K562 (cell line): ENCODE results near the gene CCR2. TPM values are rescaled to one million over a fixed set of nuclear protein-coding genes. Genes with fewer than 3 reads are reported as not detected.

Experiments used
- ATAC-seq: fragments of 200-7000 bp; cut with Tn5 transposase; 3 replicates; pipeline ENCODE4 v1.9.1; 2020; ENCODE audit warnings: moderate library complexity
- BruUV-seq: library from RNA; stranded (reverse); fragments of 400-500 nt; replicated peaks from 2 replicates; lab custom pipeline; 2021; lab: Mats Ljungman, UMichigan
- CTCF ChIA-PET: fragments of 300-600 bp; formaldehyde crosslinking; extraction: SDS; loops from one replicate; lab custom pipeline; 2021; ENCODE audit warnings: low intra/inter-chr PET ratio; lab: Yijun Ruan, JAX
- POLR2A ChIA-PET: fragments of 300-600, 350-650 bp; sonication (Branson Sonifier 250); formaldehyde crosslinking; extraction: SDS; loops from one replicate; lab custom pipeline; 2021; ENCODE audit warnings: antibody characterized with exemption, inconsistent platforms; lab: Yijun Ruan, JAX
- DNase-seq, 4 experiments: peaks; one replicate each; pipeline versions ENCODE4 v3.0.0 to v3.0.0-alpha.2; 2011 to 2018; ENCODE audit warnings: low spot score in 3 of 4, mixed read lengths in 3 of 4; ENCODE audit errors: extremely low read depth in 1 of 4
- FAIRE-seq: peaks from 2 replicates; lab custom pipeline; 2011; peaks lifted over from hg19 to GRCh38; lab: Jason Lieb, UNC
- H2AFZ ChIP-seq: 2 replicates; pipeline ENCODE4 v1.6.0; 2011; ENCODE audit warnings: low read depth, low read length, control low read depth, inconsistent platforms
- H3K27ac ChIP-seq: fragments of 200-600 bp; 3 replicates; pipeline ENCODE4 v1.8.0; 2011; ENCODE audit warnings: low read depth, mild to moderate bottlenecking, control low read depth, inconsistent platforms, low read length, moderate library complexity, mixed read lengths; ENCODE audit errors: extremely low read depth
- H3K27me3 ChIP-seq, 2 experiments: fragments of 300-600 bp in 1 of 2; 2 replicates in 1 of 2; 3 replicates in 1 of 2; pipeline versions ENCODE4 v1.6.0 to v1.8.0; 2011; ENCODE audit warnings: inconsistent platforms in 2 of 2, low read length in 2 of 2, mild to moderate bottlenecking in 1 of 2, mixed read lengths in 1 of 2, moderate library complexity in 1 of 2; ENCODE audit not compliant: control insufficient read depth in 2 of 2, insufficient read depth in 2 of 2
- H3K36me3 ChIP-seq: fragments of 300-600 bp; 3 replicates; pipeline ENCODE4 v1.8.0; 2011; ENCODE audit warnings: mild to moderate bottlenecking, low read length, inconsistent platforms; ENCODE audit not compliant: control insufficient read depth, insufficient read depth
- H3K4me1 ChIP-seq, 2 experiments: fragments of 200-600 bp in 1 of 2; replicated peaks in 1 of 2; 2 replicates in 1 of 2; 3 replicates in 1 of 2; pipeline versions ENCODE4 v1.5.1 to v1.8.0; 2011; ENCODE audit warnings: inconsistent platforms in 2 of 2, low read length in 2 of 2, mild to moderate bottlenecking in 1 of 2, mixed read lengths in 1 of 2, moderate library complexity in 1 of 2; ENCODE audit not compliant: control insufficient read depth in 2 of 2, insufficient read depth in 2 of 2
- H3K4me2 ChIP-seq: 2 replicates; pipeline ENCODE4 v1.6.1; 2011; ENCODE audit warnings: low read length, control low read depth, inconsistent platforms, mixed read lengths; ENCODE audit not compliant: insufficient read depth
- H3K4me3 ChIP-seq: fragments of 200-600 bp; sonication (generic), shearing (Covaris generic); 2 replicates; pipeline ENCODE4 v1.5.1; 2016; ENCODE audit warnings: control low read depth, inconsistent platforms
- H3K79me2 ChIP-seq: fragments of 200-600 bp; 3 replicates; pipeline ENCODE4 v1.8.0; 2011; ENCODE audit warnings: low read length, inconsistent platforms; ENCODE audit not compliant: control insufficient read depth, insufficient read depth
- H3K9ac ChIP-seq, 2 experiments: 2 replicates each; pipeline versions ENCODE4 v1.6.0 to v1.6.1; 2011; ENCODE audit warnings: low read depth in 2 of 2, low read length in 2 of 2, control low read depth in 1 of 2, inconsistent platforms in 1 of 2, mild to moderate bottlenecking in 1 of 2, mixed read lengths in 1 of 2; ENCODE audit not compliant: insufficient read depth in 1 of 2
- H3K9me1 ChIP-seq: one replicate; pipeline ENCODE4 v1.6.0; 2011; ENCODE audit warnings: inconsistent platforms, mild to moderate bottlenecking, low read length, moderate library complexity; ENCODE audit not compliant: control insufficient read depth, insufficient read depth
- H3K9me3 ChIP-seq: replicated peaks from 2 replicates; pipeline ENCODE4 v1.5.1; 2011; ENCODE audit warnings: low read depth, low read length, inconsistent platforms; ENCODE audit not compliant: control insufficient read depth, insufficient read depth
- H4K20me1 ChIP-seq: replicated peaks from 2 replicates; pipeline ENCODE4 v1.6.1; 2011; ENCODE audit warnings: low read length, inconsistent platforms, mixed read lengths; ENCODE audit not compliant: control insufficient read depth, insufficient read depth
- ATF1 ChIP-seq, 2 experiments: fragments of 450-650 bp in 1 of 2; IDR thresholded peaks; 2 replicates each; pipeline ENCODE4 v1.6.1; 2016; ENCODE audit warnings: missing compliant biosample characterization in 1 of 2, missing genetic modification characterization in 1 of 2
- BCOR ChIP-seq: fragments of 450-650 bp; IDR thresholded peaks from 2 replicates; pipeline ENCODE4 v1.6.1; 2016
- BHLHE40 ChIP-seq: IDR thresholded peaks from 2 replicates; pipeline ENCODE4 v1.6.1; 2011; ENCODE audit warnings: low read length, improper control_type of control experiment
- CBFA2T2 ChIP-seq: fragments of 450-650 bp; conservative IDR thresholded peaks from 2 replicates; pipeline ENCODE4 v1.6.1; 2017; ENCODE audit warnings: mild to moderate bottlenecking
- EWSR1 ChIP-seq: fragments of 450-650 bp; IDR thresholded peaks from 2 replicates; pipeline ENCODE4 v1.6.1; 2018; ENCODE audit warnings: borderline replicate concordance, mild to moderate bottlenecking, low read depth, moderate library complexity; ENCODE audit not compliant: partially characterized antibody
- GABPA ChIP-seq: fragments of 200-800 bp; sonication (Bioruptor generic); conservative IDR thresholded peaks from 2 replicates; pipeline ENCODE4 v1.6.1; 2016; ENCODE audit warnings: low read depth, missing genetic modification characterization, missing compliant biosample characterization
- HDAC8 ChIP-seq: fragments of 450-650 bp; IDR thresholded peaks from 2 replicates; pipeline ENCODE4 v1.6.1; 2016; ENCODE audit warnings: mild to moderate bottlenecking, missing genetic modification characterization, moderate library complexity, missing compliant biosample characterization
- HNRNPK ChIP-seq: fragments of 200-400 bp; formaldehyde crosslinking; IDR thresholded peaks from one replicate; pipeline ENCODE4 v1.6.1; 2018; ENCODE audit warnings: mild to moderate bottlenecking, low read depth, low read length; ENCODE audit not compliant: poor library complexity, severe bottlenecking
- PHTF2 ChIP-seq: fragments of 250-450 bp; sonication (Bioruptor Pico); IDR thresholded peaks from 2 replicates; pipeline ENCODE4 v1.5.0; 2021; ENCODE audit warnings: mild to moderate bottlenecking
- POLR2H ChIP-seq: IDR thresholded peaks from 2 replicates; pipeline ENCODE4 v1.6.1; 2016; ENCODE audit warnings: missing genetic modification characterization, low read depth, mild to moderate bottlenecking, control low read depth, missing compliant biosample characterization, moderate library complexity
- SETDB1 ChIP-seq: IDR thresholded peaks from one replicate; pipeline ENCODE4 v1.6.1; 2012; ENCODE audit warnings: low read length, control low read depth, inconsistent platforms
- ZFP30 ChIP-seq: fragments of 250-450 bp; sonication (Bioruptor Pico); IDR thresholded peaks from 2 replicates; pipeline ENCODE4 v1.8.0; 2022; ENCODE audit warnings: moderate library complexity, mild to moderate bottlenecking, inconsistent platforms, borderline replicate concordance
- ZNF445 ChIP-seq: fragments of 250-450 bp; sonication (Bioruptor Pico); IDR thresholded peaks from 2 replicates; pipeline ENCODE4 v1.4.0; 2020; ENCODE audit warnings: low read depth, mild to moderate bottlenecking, moderate library complexity
- ZNF589 ChIP-seq: fragments of 200-800 bp; sonication (Bioruptor generic); IDR thresholded peaks from 2 replicates; pipeline ENCODE4 v1.6.1; 2016; ENCODE audit warnings: low read depth, missing genetic modification characterization, missing compliant biosample characterization
- WGBS: fragments of 100-300 bp; shearing (Covaris generic); methylation state at CpG from one replicate; pipeline ENCODE4 v1.1.6; 2016; ENCODE audit warnings: low coverage, mixed read lengths; ENCODE audit not compliant: insufficient coverage; ENCODE audit errors: missing lambda C conversion rate; 5-methylcytosine and 5-hydroxymethylcytosine counted together
- in situ Hi-C: fragments of 300-500 bp; cut with MboI; formaldehyde crosslinking; loops from 4 replicates; pipeline ENCODE4 v1.15.0; 2018; ENCODE audit warnings: inconsistent platforms, mixed read lengths
- intact Hi-C: fragments of 100-400 bp; cut with micrococcal nuclease; formaldehyde crosslinking; loops from 2 replicates; pipeline ENCODE4 v1.14.2; 2022
- polyA plus RNA-seq, 8 experiments: library from polyadenylated mRNA; depleted of rRNA in 4 of 8; stranded (reverse) in 5 of 8; unstranded in 3 of 8; fragments of >200 nt; fragmentation: Nextera tagmentation in 2 of 8; fragmentation: Illumina TruSeq in 1 of 8; extraction: Ambion mirVana in 2 of 8; extraction: Trizol in 1 of 8; gene quantifications; 2 replicates each; pipeline versions ENCODE4 v1.2.1 to v1.2.3, GENCODE V29; 2011 to 2014; ENCODE audit warnings: inconsistent platforms in 1 of 8, missing spikeins in 1 of 8
- total RNA-seq, 7 experiments: library from RNA; depleted of rRNA in 6 of 7; stranded (reverse); fragments of >200 nt in 6 of 7; fragmentation: Illumina TruSeq in 2 of 7; extraction: Trizol in 2 of 7; gene quantifications; 2 replicates each; pipeline versions ENCODE4 v1.2.1 to v1.2.3, GENCODE V29; 2011 to 2021; ENCODE audit warnings: low replicate concordance in 1 of 7
- TF ChIP-seq, protein P1 (sequence below), 2 experiments: fragments of 200-800 bp in 1 of 2; sonication (Bioruptor generic) in 1 of 2; sonication (generic) in 1 of 2; formaldehyde crosslinking in 1 of 2; IDR thresholded peaks in 1 of 2; conservative IDR thresholded peaks in 1 of 2; 2 replicates each; pipeline versions ENCODE4 v1.5.0 to v1.6.1; 2016 to 2020; ENCODE audit warnings: missing compliant biosample characterization in 1 of 2, missing genetic modification characterization in 1 of 2, missing genetic modification reagents in 1 of 2

CCR2 gene
- total and polyA plus RNA-seq, 9 of the 15 experiments (the other 6 are each of a cell fraction or from before 2014, with no cell fraction given), result not detected

DNA sequence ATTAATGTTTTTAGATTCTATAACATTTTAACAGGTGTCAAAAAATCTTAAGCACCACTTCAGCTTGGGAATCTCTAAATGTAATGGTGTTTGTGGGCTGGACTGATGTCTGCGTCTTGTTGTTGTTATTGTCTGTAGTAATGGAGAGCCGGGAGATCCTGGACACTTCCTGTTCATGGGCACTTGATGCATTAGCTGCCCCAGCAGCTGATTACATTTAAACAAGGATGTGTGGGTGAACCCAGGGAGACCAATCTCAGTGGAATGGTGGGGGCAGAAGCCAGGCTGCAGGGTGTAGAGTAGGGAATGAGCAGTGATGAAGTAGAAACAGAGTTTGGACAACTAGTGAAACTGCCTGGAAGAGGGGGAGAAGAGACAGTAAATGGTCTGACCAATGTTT lies 45.2 kb downstream of the CCR2 start:
- BruUV-seq, result no TSS peak
- FAIRE-seq, result no peak
- Histone ChIP-seq H3K9ac (no peak overlapping the region), H2AFZ (no peak overlapping the region), H3K4me1 (peaks cover 10 to 38% of the 10 kb centered on the region in 2 experiments), H3K79me2 (no peaks in the 10 kb centered on the region), H4K20me1 (no peaks in the 10 kb centered on the region), H3K9me1 (no peaks in the 10 kb centered on the region), H3K27ac (no peak overlapping the region), H3K9me3 (no peaks in the 10 kb centered on the region), H3K36me3 (no peaks in the 10 kb centered on the region), H3K4me3 (no peak overlapping the region), H3K27me3 (peaks cover 0 to 16% of the 10 kb centered on the region in 2 experiments; a peak in 2 of 5 replicates), H3K4me2 (no peak overlapping the region; the same call in 1 of the 2 replicates)
- no peak for TF ChIP-seq ATF1 (CRISPR knock-in tag; IDR thresholded peaks at IDR 0.05)
- no peak for TF ChIP-seq ATF1 (tag; IDR thresholded peaks at IDR 0.05)
- no peak for TF ChIP-seq POLR2H
- no peak for TF ChIP-seq SETDB1
- no peak for TF ChIP-seq PHTF2
- TF ChIP-seq, protein P1, sequence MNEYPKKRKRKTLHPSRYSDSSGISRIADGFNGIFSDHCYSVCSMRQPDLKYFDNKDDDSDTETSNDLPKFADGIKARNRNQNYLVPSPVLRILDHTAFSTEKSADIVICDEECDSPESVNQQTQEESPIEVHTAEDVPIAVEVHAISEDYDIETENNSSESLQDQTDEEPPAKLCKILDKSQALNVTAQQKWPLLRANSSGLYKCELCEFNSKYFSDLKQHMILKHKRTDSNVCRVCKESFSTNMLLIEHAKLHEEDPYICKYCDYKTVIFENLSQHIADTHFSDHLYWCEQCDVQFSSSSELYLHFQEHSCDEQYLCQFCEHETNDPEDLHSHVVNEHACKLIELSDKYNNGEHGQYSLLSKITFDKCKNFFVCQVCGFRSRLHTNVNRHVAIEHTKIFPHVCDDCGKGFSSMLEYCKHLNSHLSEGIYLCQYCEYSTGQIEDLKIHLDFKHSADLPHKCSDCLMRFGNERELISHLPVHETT (CRISPR knock-in tag; conservative IDR thresholded peaks at IDR 0.05 in 1 of 2, IDR thresholded peaks at IDR 0.05 in 1 of 2), result no peak
- TF ChIP-seq ZNF589 (CRISPR knock-in tag), result 0 out of 2 replicates have a peak, but pooled peaks have one; percentile 24
- TF ChIP-seq ZFP30 (CRISPR knock-in tag), result no peak
- TF ChIP-seq EWSR1, result no peak
- TF ChIP-seq HNRNPK, result no peak
- TF ChIP-seq CBFA2T2, result no peak
- 0 out of 2 replicates have a peak, but pooled peaks have one; percentile 9 for TF ChIP-seq BHLHE40
- no peak for TF ChIP-seq BCOR
- no peak for TF ChIP-seq GABPA (tag)
- TF ChIP-seq HDAC8 (tag), result 0 out of 2 replicates have a peak, but pooled peaks have one; percentile 21
- no peak for TF ChIP-seq ZNF445 (CRISPR knock-in tag)
- no peak for DNase-seq
- intact Hi-C loops (no loop called here), in situ Hi-C loops (no loop called here)
- CTCF ChIA-PET, result no interaction called here
- 34% methylated on average over 2 of the region's 2 CpGs for WGBS
- ATAC-seq, result no peak
- POLR2A ChIA-PET, result interaction anchor here (1.0 to 1.7 kb wide), 5 partner anchors 8 to 205 kb away, joined by 4 to 7 read pairs (median 6); partner anchors contain the start of genes CCR5AS and CCRL2
